IMR-90 (cell line): Measurements from ENCODE around the gene WDFY1. TPM values are rescaled to one million over a fixed set of nuclear protein-coding genes. Genes with fewer than 3 reads are reported as not detected.

Source experiments
- ATAC-seq: fragments of 200-7000 bp; cut with Tn5 transposase; 2 replicates; pipeline ENCODE4 v1.9.1; 2020; ENCODE audit warnings: low read depth, mild to moderate bottlenecking, moderate library complexity
- BruUV-seq: library from RNA; stranded (reverse); fragments of 400-500 nt; replicated peaks from 2 replicates; lab custom pipeline; 2021; lab: Mats Ljungman, UMichigan
- CTCF ChIA-PET: fragments of 300-600 bp; formaldehyde crosslinking; extraction: SDS; loops from one replicate; lab custom pipeline; 2021; ENCODE audit warnings: antibody characterized with exemption; lab: Yijun Ruan, JAX
- POLR2A ChIA-PET: fragments of 300-600 bp; sonication (Branson Sonifier 250); formaldehyde crosslinking; loops from one replicate; lab custom pipeline; 2022; ENCODE audit warnings: antibody characterized with exemption; ENCODE audit not compliant: unreplicated experiment; lab: Charles Lee
- DNase-seq: peaks from one replicate; pipeline ENCODE4 v3.0.0; 2013
- H2AFZ ChIP-seq: replicated peaks from 2 replicates; pipeline ENCODE3; 2013; ENCODE audit warnings: low read length, mild to moderate bottlenecking; ENCODE audit not compliant: poor library complexity
- H2AK5ac ChIP-seq: 2 replicates; pipeline ENCODE4 v1.6.1; 2013; ENCODE audit warnings: low read depth, low read length, inconsistent platforms
- H2AK9ac ChIP-seq: replicated peaks from 2 replicates; pipeline ENCODE3; 2013; ENCODE audit warnings: mild to moderate bottlenecking, low read depth, low read length, moderate library complexity; ENCODE audit not compliant: poor library complexity
- H2BK120ac ChIP-seq: 2 replicates; pipeline ENCODE4 v1.6.1; 2013; ENCODE audit warnings: low read depth, low read length, inconsistent platforms
- H2BK15ac ChIP-seq: 3 replicates; pipeline ENCODE4 v1.6.1; 2013; ENCODE audit warnings: low read depth, low read length, inconsistent platforms
- H2BK20ac ChIP-seq: 2 replicates; pipeline ENCODE4 v1.6.1; 2013; ENCODE audit warnings: low read depth, mild to moderate bottlenecking, inconsistent platforms, low read length, moderate library complexity
- H2BK5ac ChIP-seq: 2 replicates; pipeline ENCODE4 v1.6.1; 2013; ENCODE audit warnings: mild to moderate bottlenecking, low read depth, low read length, inconsistent platforms; ENCODE audit not compliant: poor library complexity, severe bottlenecking
- H3K14ac ChIP-seq: replicated peaks from 2 replicates; pipeline ENCODE4 v1.6.1; 2013; ENCODE audit warnings: low read depth, low read length, inconsistent platforms
- H3K18ac ChIP-seq: 2 replicates; pipeline ENCODE4 v1.6.1; 2013; ENCODE audit warnings: low read depth, low read length, control low read depth
- H3K23ac ChIP-seq: 2 replicates; pipeline ENCODE4 v1.6.1; 2013; ENCODE audit warnings: low read depth, low read length, inconsistent platforms
- H3K27ac ChIP-seq: 2 replicates; pipeline ENCODE4 v1.5.1; 2013; ENCODE audit warnings: mild to moderate bottlenecking, control low read depth, low read length; ENCODE audit not compliant: insufficient read depth
- H3K27me3 ChIP-seq: 2 replicates; pipeline ENCODE4 v1.6.1; 2013; ENCODE audit warnings: low read length; ENCODE audit not compliant: control insufficient read depth, insufficient read depth
- H3K36me3 ChIP-seq: 2 replicates; pipeline ENCODE4 v1.6.1; 2013; ENCODE audit warnings: low read length, mixed read lengths; ENCODE audit not compliant: control insufficient read depth, insufficient read depth
- H3K4ac ChIP-seq: 2 replicates; pipeline ENCODE4 v1.6.1; 2013; ENCODE audit warnings: low read depth, low read length, inconsistent platforms
- H3K4me1 ChIP-seq: 2 replicates; pipeline ENCODE4 v1.6.1; 2013; ENCODE audit warnings: low read length, mixed read lengths; ENCODE audit not compliant: control insufficient read depth, insufficient read depth
- H3K4me2 ChIP-seq: 2 replicates; pipeline ENCODE4 v1.6.1; 2013; ENCODE audit warnings: low read depth, mild to moderate bottlenecking, control low read depth, low read length, moderate library complexity
- H3K4me3 ChIP-seq: 2 replicates; pipeline ENCODE4 v1.5.1; 2013; ENCODE audit warnings: low read depth, mild to moderate bottlenecking, control low read depth, low read length, moderate library complexity; ENCODE audit not compliant: insufficient read depth
- H3K56ac ChIP-seq: 2 replicates; pipeline ENCODE4 v1.6.1; 2013; ENCODE audit warnings: low read length, inconsistent platforms; ENCODE audit not compliant: insufficient read depth; ENCODE audit errors: extremely low read depth
- H3K79me1 ChIP-seq, 2 experiments: 2 replicates each; pipeline ENCODE4 v1.6.1; 2013; ENCODE audit warnings: low read length in 2 of 2, inconsistent platforms in 1 of 2, low read depth in 1 of 2
- H3K9ac ChIP-seq: 2 replicates; pipeline ENCODE4 v1.6.1; 2013; ENCODE audit warnings: low read depth, low read length, control low read depth
- H3K9me1 ChIP-seq: 2 replicates; pipeline ENCODE4 v1.6.1; 2013; ENCODE audit warnings: low read length, inconsistent platforms; ENCODE audit not compliant: insufficient read depth
- H3K9me3 ChIP-seq: 2 replicates; pipeline ENCODE4 v1.6.1; 2013; ENCODE audit warnings: low read length; ENCODE audit not compliant: control insufficient read depth, insufficient read depth
- H4K20me1 ChIP-seq: 2 replicates; pipeline ENCODE4 v1.6.1; 2013; ENCODE audit warnings: low read length, inconsistent platforms; ENCODE audit not compliant: insufficient read depth
- H4K5ac ChIP-seq: 2 replicates; pipeline ENCODE4 v1.6.1; 2013; ENCODE audit warnings: mild to moderate bottlenecking, low read depth, low read length, control low read depth
- H4K8ac ChIP-seq, 2 experiments: 2 replicates each; pipeline ENCODE4 v1.6.1; 2013; ENCODE audit warnings: low read depth in 2 of 2, low read length in 2 of 2, control low read depth in 1 of 2, inconsistent platforms in 1 of 2
- H4K91ac ChIP-seq: 2 replicates; pipeline ENCODE4 v1.6.1; 2013; ENCODE audit warnings: low read depth, low read length, inconsistent platforms; ENCODE audit not compliant: insufficient read depth
- BHLHE40 ChIP-seq: fragments of 150-350 bp; IDR thresholded peaks from 2 replicates; pipeline ENCODE4 v1.6.1; 2016; ENCODE audit warnings: mild to moderate bottlenecking, low read depth, low read length
- CEBPB ChIP-seq: IDR thresholded peaks from 2 replicates; pipeline ENCODE4 v1.6.1; 2012; ENCODE audit warnings: low read depth, low read length, improper control_type of control experiment
- CHD1 ChIP-seq: IDR thresholded peaks from 2 replicates; pipeline ENCODE4 v1.6.1; 2012; ENCODE audit warnings: low read depth, low read length, improper control_type of control experiment
- CTCF ChIP-seq: conservative IDR thresholded peaks from 2 replicates; pipeline ENCODE4 v1.5.1; 2012; ENCODE audit warnings: mild to moderate bottlenecking, low read depth, low read length, improper control_type of control experiment
- ELK1 ChIP-seq: fragments of 150-350 bp; IDR thresholded peaks from 2 replicates; pipeline ENCODE4 v1.6.1; 2016; ENCODE audit warnings: low read depth, mild to moderate bottlenecking, low read length, moderate library complexity, borderline replicate concordance
- FOS ChIP-seq: fragments of 150-350 bp; IDR thresholded peaks from 2 replicates; pipeline ENCODE4 v1.6.1; 2016; ENCODE audit warnings: low read depth, low read length
- MAFK ChIP-seq: IDR thresholded peaks from 2 replicates; pipeline ENCODE4 v1.6.1; 2012; ENCODE audit warnings: low read depth, low read length, improper control_type of control experiment
- MAZ ChIP-seq: IDR thresholded peaks from 2 replicates; pipeline ENCODE4 v1.6.1; 2012; ENCODE audit warnings: low read depth, mild to moderate bottlenecking, low read length, improper control_type of control experiment, moderate library complexity, borderline replicate concordance
- MXI1 ChIP-seq: IDR thresholded peaks from 2 replicates; pipeline ENCODE4 v1.6.1; 2012; ENCODE audit warnings: low read depth, mild to moderate bottlenecking, low read length, moderate library complexity, borderline replicate concordance
- NFE2L2 ChIP-seq: fragments of 150-350 bp; IDR thresholded peaks from 2 replicates; pipeline ENCODE4 v1.6.1; 2016; ENCODE audit warnings: low read depth, mild to moderate bottlenecking, low read length
- POLR2A ChIP-seq: IDR thresholded peaks from 2 replicates; pipeline ENCODE4 v1.6.1; 2012; ENCODE audit warnings: mild to moderate bottlenecking, low read depth, low read length
- RAD21 ChIP-seq: IDR thresholded peaks from 2 replicates; pipeline ENCODE4 v1.6.1; 2012; ENCODE audit warnings: low read length, improper control_type of control experiment
- RCOR1 ChIP-seq: IDR thresholded peaks from 2 replicates; pipeline ENCODE4 v1.6.1; 2012; ENCODE audit warnings: mild to moderate bottlenecking, low read length, improper control_type of control experiment; ENCODE audit not compliant: insufficient replicate concordance
- RFX5 ChIP-seq: IDR thresholded peaks from 2 replicates; pipeline ENCODE4 v1.8.0; 2012; ENCODE audit warnings: low read depth, mild to moderate bottlenecking, low read length, moderate library complexity
- SMC3 ChIP-seq: fragments of 150-350 bp; IDR thresholded peaks from 2 replicates; pipeline ENCODE4 v1.6.1; 2016; ENCODE audit warnings: low read depth, mild to moderate bottlenecking, antibody characterized with exemption, low read length, moderate library complexity
- USF2 ChIP-seq: fragments of 150-350 bp; IDR thresholded peaks from 2 replicates; pipeline ENCODE4 v1.6.1; 2017; ENCODE audit warnings: mild to moderate bottlenecking, antibody characterized with exemption, low read length, low read depth
- WGBS, 2 experiments: methylation state at CpG; one replicate each; pipeline versions ENCODE4 v1.1.5 to v1.1.7; 2013; ENCODE audit warnings: missing lambda C conversion rate in 2 of 2; ENCODE audit not compliant: insufficient read length in 1 of 2; ENCODE audit errors: extremely low coverage in 2 of 2; 5-methylcytosine and 5-hydroxymethylcytosine counted together
- dilution Hi-C: fragments of 300-500 bp; cut with HindIII; formaldehyde crosslinking; loops from one replicate; pipeline ENCODE4 v1.14.3; 2018; ENCODE audit warnings: low sequenced_read_pairs; ENCODE audit not compliant: unreplicated experiment
- in situ Hi-C: fragments of 300-500 bp; cut with MboI; formaldehyde crosslinking; loops from 3 replicates; pipeline ENCODE4 v1.14.3; 2019; ENCODE audit warnings: low sequenced_read_pairs, inconsistent platforms, mixed read lengths
- intact Hi-C: fragments of 100-400 bp; cut with micrococcal nuclease; formaldehyde crosslinking; loops from 2 replicates; pipeline ENCODE4 v1.10.0; 2022
- polyA plus RNA-seq, 3 experiments: library from polyadenylated mRNA; depleted of rRNA; stranded (reverse); fragments of >200 nt; gene quantifications; 2 replicates each; pipeline ENCODE4 v1.2.3, GENCODE V29; 2012; ENCODE audit warnings: low replicate concordance in 1 of 3
- total RNA-seq: library from RNA; depleted of rRNA; stranded (reverse); fragments of >200 nt; gene quantifications from 2 replicates; pipeline ENCODE4 v1.2.3, GENCODE V29; 2012

Gene WDFY1
- total and polyA plus RNA-seq, 2 of the 4 experiments (the other 2 are of a cell fraction), result 35.6 to 93.6 TPM

GRCh38 chr2:223855426-223855825 is 89.7 kb downstream of the WDFY1 start:
- Histone ChIP-seq H4K8ac (no peak overlapping the region), H2AFZ (no peak overlapping the region), H3K9ac (no peak overlapping the region), H3K27me3 (no peaks in the 10 kb centered on the region), H3K27ac (no peak overlapping the region), H3K9me1 (no peaks in the 10 kb centered on the region; the same call in 1 of the 2 replicates), H4K20me1 (no peaks in the 10 kb centered on the region), H3K36me3 (peaks cover 4% of the 10 kb centered on the region; the same call in 1 of the 2 replicates), H2BK5ac (no peak overlapping the region), H3K79me1 (no peaks in the 10 kb centered on the region), H3K4me3 (no peak overlapping the region), H3K4me2 (no peak overlapping the region), H3K9me3 (no peaks in the 10 kb centered on the region), H4K91ac (no peak overlapping the region), H3K23ac (no peak overlapping the region), H2BK20ac (no peak overlapping the region), H3K18ac (0 out of 2 replicates have a peak overlapping the region, but pooled peaks have one; percentile 7), H3K4me1 (peaks cover 6% of the 10 kb centered on the region), H2AK5ac (no peak overlapping the region), H2AK9ac (no peak overlapping the region), H4K5ac (no peak overlapping the region), H3K4ac (no peak overlapping the region), H3K14ac (no peak overlapping the region), H3K56ac (no peak overlapping the region), H2BK15ac (no peak overlapping the region), H2BK120ac (no peak overlapping the region)
- no CpG with 5 or more reads among the region's 5 CpGs for WGBS, 2 experiments
- peak; percentile 87 for DNase-seq
- no TSS peak for BruUV-seq
- dilution Hi-C loops, result no loop called here
- in situ Hi-C loops, result no loop called here
- intact Hi-C loops, result no loop called here
- CTCF ChIA-PET, result no interaction called here
- ATAC-seq, result peak; percentile 65
- POLR2A ChIA-PET, result no interaction called here
- TF ChIP-seq RCOR1, result no peak
- no peak for TF ChIP-seq NFE2L2
- TF ChIP-seq CHD1, result no peak
- TF ChIP-seq SMC3, result no peak
- TF ChIP-seq MAZ, result no peak
- no peak for TF ChIP-seq POLR2A
- no peak for TF ChIP-seq MXI1
- TF ChIP-seq RAD21, result no peak
- no peak for TF ChIP-seq USF2
- no peak for TF ChIP-seq RFX5
- TF ChIP-seq BHLHE40, result peak; percentile 71
- TF ChIP-seq ELK1, result no peak
- TF ChIP-seq CTCF, result no peak
- no peak for TF ChIP-seq FOS
- TF ChIP-seq CEBPB, result peak; percentile 21; the same call in 1 of the 2 replicates
- peak; percentile 10; the same call in 1 of the 2 replicates for TF ChIP-seq MAFK
